ENCODE results near the gene GPR35.

Gene GPR35

GRCh38 chr2:240577281-240578109 lies 47.8 kb upstream of the GPR35 start:
- Histone ChIP-seq H3F3A (ENCODE audit: insufficient read depth, low read length) (no peaks in the 10 kb centered on the region), H3K27ac (ENCODE audit: low read depth, low read length, poor library complexity, severe bottlenecking) (no peak overlapping the region), H4K20me1 (ENCODE audit: insufficient read depth, low read length) (no peaks in the 10 kb centered on the region), H3K9me3 (ENCODE audit: low read length) (no peaks in the 10 kb centered on the region), H3K27me3 (ENCODE audit: insufficient read depth, low read length) (no peaks in the 10 kb centered on the region), H3K9me2 (ENCODE audit: low read depth, low read length) (no peaks in the 10 kb centered on the region), H2AFZ (ENCODE audit: low read length) (no peak overlapping the region), H3K4me3 (ENCODE audit: low read depth, low read length, poor library complexity, severe bottlenecking) (no peak overlapping the region), H3K4me2 (ENCODE audit: low read length) (no peak overlapping the region), H3K4me1 (ENCODE audit: insufficient read depth, low read length, severe bottlenecking) (peaks cover 29% of the 10 kb centered on the region), H3K79me2 (ENCODE audit: insufficient read depth, low read length) (no peaks in the 10 kb centered on the region), H3K36me3 (ENCODE audit: insufficient read depth, low read length) (peaks cover 40% of the 10 kb centered on the region), H3K9ac (ENCODE audit: low read length) (no peak overlapping the region)
- no peak for TF ChIP-seq EZH2 (IDR thresholded peaks at IDR 0.05; ENCODE audit: borderline replicate concordance, low read length)
- TF ChIP-seq, protein P1, sequence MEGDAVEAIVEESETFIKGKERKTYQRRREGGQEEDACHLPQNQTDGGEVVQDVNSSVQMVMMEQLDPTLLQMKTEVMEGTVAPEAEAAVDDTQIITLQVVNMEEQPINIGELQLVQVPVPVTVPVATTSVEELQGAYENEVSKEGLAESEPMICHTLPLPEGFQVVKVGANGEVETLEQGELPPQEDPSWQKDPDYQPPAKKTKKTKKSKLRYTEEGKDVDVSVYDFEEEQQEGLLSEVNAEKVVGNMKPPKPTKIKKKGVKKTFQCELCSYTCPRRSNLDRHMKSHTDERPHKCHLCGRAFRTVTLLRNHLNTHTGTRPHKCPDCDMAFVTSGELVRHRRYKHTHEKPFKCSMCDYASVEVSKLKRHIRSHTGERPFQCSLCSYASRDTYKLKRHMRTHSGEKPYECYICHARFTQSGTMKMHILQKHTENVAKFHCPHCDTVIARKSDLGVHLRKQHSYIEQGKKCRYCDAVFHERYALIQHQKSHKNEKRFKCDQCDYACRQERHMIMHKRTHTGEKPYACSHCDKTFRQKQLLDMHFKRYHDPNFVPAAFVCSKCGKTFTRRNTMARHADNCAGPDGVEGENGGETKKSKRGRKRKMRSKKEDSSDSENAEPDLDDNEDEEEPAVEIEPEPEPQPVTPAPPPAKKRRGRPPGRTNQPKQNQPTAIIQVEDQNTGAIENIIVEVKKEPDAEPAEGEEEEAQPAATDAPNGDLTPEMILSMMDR (IDR thresholded peaks at IDR 0.05; ENCODE audit: low read length): no peak

- peaks cover 29% of the 10 kb centered on the region for H3K4me1 ChIP-seq (ENCODE audit: insufficient read depth, low read length, severe bottlenecking)
- no peak overlapping the region for H2AFZ ChIP-seq (ENCODE audit: low read length)
- H3K27me3 ChIP-seq (ENCODE audit: insufficient read depth, low read length): no peaks in the 10 kb centered on the region
- H3K27ac ChIP-seq (ENCODE audit: low read depth, low read length, poor library complexity, severe bottlenecking): no peak overlapping the region
- no peaks in the 10 kb centered on the region for H3K79me2 ChIP-seq (ENCODE audit: insufficient read depth, low read length)
- TF ChIP-seq EZH2 (IDR thresholded peaks at IDR 0.05; ENCODE audit: borderline replicate concordance, low read length): no peak
- TF ChIP-seq, protein P1 (IDR thresholded peaks at IDR 0.05; ENCODE audit: low read length): no peak
- H4K20me1 ChIP-seq (ENCODE audit: insufficient read depth, low read length): no peaks in the 10 kb centered on the region
- H3K9me2 ChIP-seq (ENCODE audit: low read depth, low read length): no peaks in the 10 kb centered on the region
- no peaks in the 10 kb centered on the region for H3F3A ChIP-seq (ENCODE audit: insufficient read depth, low read length)
- H3K4me3 ChIP-seq (ENCODE audit: low read depth, low read length, poor library complexity, severe bottlenecking): no peak overlapping the region
- no peak overlapping the region for H3K4me2 ChIP-seq (ENCODE audit: low read length)
- H3K9ac ChIP-seq (ENCODE audit: low read length): no peak overlapping the region
- H3K36me3 ChIP-seq (ENCODE audit: insufficient read depth, low read length): peaks cover 40% of the 10 kb centered on the region
- H3K9me3 ChIP-seq (ENCODE audit: low read length): no peaks in the 10 kb centered on the region
Measured at GRCh38 chr2:240578110-240578450, 47.2 kb upstream of the GPR35 start.

DNA sequence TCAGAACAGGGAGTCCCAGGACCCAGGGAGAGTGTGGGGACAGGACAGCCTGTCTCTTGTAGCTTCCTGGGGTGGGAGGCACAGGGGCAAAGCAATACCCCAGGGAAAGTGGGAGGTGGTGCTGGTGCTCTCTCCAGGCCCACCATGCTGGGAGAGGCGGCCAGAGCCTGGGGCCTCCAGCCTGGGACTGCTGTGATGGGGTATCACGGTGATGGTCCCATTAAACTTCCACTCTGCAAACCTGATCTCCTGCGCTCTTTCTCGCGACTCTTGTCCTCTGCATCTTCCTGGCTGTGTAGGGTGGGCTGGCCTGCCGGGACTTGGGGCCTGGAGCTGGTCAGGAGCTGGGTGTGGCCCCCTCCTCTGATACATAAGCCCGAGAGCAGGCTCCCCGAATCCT lies 46.8 kb upstream of the GPR35 start:
- no peak overlapping the region for H3K27ac ChIP-seq (ENCODE audit: low read depth, low read length, poor library complexity, severe bottlenecking)
- H3K27me3 ChIP-seq (ENCODE audit: insufficient read depth, low read length): no peaks in the 10 kb centered on the region
- H3K9ac ChIP-seq (ENCODE audit: low read length): no peak overlapping the region
- H3K79me2 ChIP-seq (ENCODE audit: insufficient read depth, low read length): no peaks in the 10 kb centered on the region
- no peaks in the 10 kb centered on the region for H3F3A ChIP-seq (ENCODE audit: insufficient read depth, low read length)
- no peak overlapping the region for H2AFZ ChIP-seq (ENCODE audit: low read length)
- no peaks in the 10 kb centered on the region for H3K9me2 ChIP-seq (ENCODE audit: low read depth, low read length)
- no peaks in the 10 kb centered on the region for H4K20me1 ChIP-seq (ENCODE audit: insufficient read depth, low read length)
- no peak overlapping the region for H3K4me2 ChIP-seq (ENCODE audit: low read length)
- H3K9me3 ChIP-seq (ENCODE audit: low read length): no peaks in the 10 kb centered on the region
- H3K4me3 ChIP-seq (ENCODE audit: low read depth, low read length, poor library complexity, severe bottlenecking): no peak overlapping the region
- TF ChIP-seq, protein P1 (IDR thresholded peaks at IDR 0.05; ENCODE audit: low read length): no peak
- no peak for TF ChIP-seq EZH2 (IDR thresholded peaks at IDR 0.05; ENCODE audit: borderline replicate concordance, low read length)
- H3K4me1 ChIP-seq (ENCODE audit: insufficient read depth, low read length, severe bottlenecking): peaks cover 30% of the 10 kb centered on the region
- H3K36me3 ChIP-seq (ENCODE audit: insufficient read depth, low read length): peaks cover 40% of the 10 kb centered on the region
